GM23338 (cell line): ENCODE measurements around the gene HOXC12. TPM values are rescaled to one million over a fixed set of nuclear protein-coding genes. Genes with fewer than 3 reads are reported as not detected.
A peak's percentile ranks its signal among the peaks of the same experiment; 100 is the strongest.

Experiments used
- ATAC-seq: fragments of 200-7000 bp; cut with Tn5 transposase; 3 replicates; pipeline ENCODE4 v1.9.1; 2020
- DNase-seq: peaks from one replicate; pipeline ENCODE4 v3.0.0-alpha.2; 2015; ENCODE audit warnings: low spot score
- H2AFZ ChIP-seq: fragments of 200-600 bp; sonication (generic); 2 replicates; pipeline ENCODE4 v1.8.0; 2016; ENCODE audit warnings: antibody characterized with exemption, mild to moderate bottlenecking, moderate library complexity
- H3F3A ChIP-seq: fragments of 200-600 bp; sonication (generic); replicated peaks from 2 replicates; pipeline ENCODE4 v1.8.0; 2017; ENCODE audit warnings: antibody characterized with exemption, mixed run types, low read depth
- H3K27ac ChIP-seq: fragments of 200-600 bp; sonication (generic); 2 replicates; pipeline ENCODE4 v1.6.1; 2016; ENCODE audit warnings: low read depth
- H3K27me3 ChIP-seq: fragments of 200-600 bp; sonication (generic); 2 replicates; pipeline ENCODE4 v1.8.0; 2016; ENCODE audit warnings: mild to moderate bottlenecking, mixed run types, moderate library complexity; ENCODE audit not compliant: insufficient read depth
- H3K36me3 ChIP-seq: fragments of 200-600 bp; sonication (generic); 2 replicates; pipeline ENCODE4 v1.8.0; 2016; ENCODE audit warnings: mild to moderate bottlenecking; ENCODE audit not compliant: insufficient read depth
- H3K4me1 ChIP-seq: fragments of 200-600 bp; sonication (generic); 2 replicates; pipeline ENCODE4 v1.8.0; 2016; ENCODE audit warnings: mild to moderate bottlenecking, moderate library complexity; ENCODE audit not compliant: insufficient read depth
- H3K4me2 ChIP-seq: fragments of 200-600 bp; sonication (generic); 2 replicates; pipeline ENCODE4 v1.7.1; 2017; ENCODE audit warnings: mixed run types
- H3K4me3 ChIP-seq: fragments of 200-600 bp; sonication (generic); 2 replicates; pipeline ENCODE4 v1.6.1; 2016; ENCODE audit warnings: mixed run types
- H3K79me2 ChIP-seq: fragments of 200-600 bp; sonication (generic); replicated peaks from 2 replicates; pipeline ENCODE4 v1.8.0; 2017; ENCODE audit warnings: mild to moderate bottlenecking; ENCODE audit not compliant: insufficient read depth
- H3K9me2 ChIP-seq: fragments of 200-600 bp; sonication (generic); 2 replicates; pipeline ENCODE4 v1.8.0; 2017; ENCODE audit not compliant: insufficient read depth
- H4K20me1 ChIP-seq: fragments of 200-600 bp; sonication (generic); replicated peaks from 2 replicates; pipeline ENCODE4 v1.8.0; 2017; ENCODE audit warnings: mild to moderate bottlenecking; ENCODE audit not compliant: insufficient read depth
- H3K27ac Mint-ChIP-seq: 2 replicates; pipeline ENCODE4 v1.8.0; 2020; ENCODE audit warnings: inconsistent platforms, mild to moderate bottlenecking, moderate library complexity, mixed read lengths
- H3K27me3 Mint-ChIP-seq: 3 replicates; pipeline ENCODE4 v1.8.0; 2022; ENCODE audit warnings: low read depth, mild to moderate bottlenecking, moderate library complexity, mixed read lengths, inconsistent platforms; ENCODE audit not compliant: insufficient read depth, poor library complexity
- H3K36me3 Mint-ChIP-seq: 3 replicates; pipeline ENCODE4 v1.8.0; 2021; ENCODE audit warnings: low read depth, mild to moderate bottlenecking, inconsistent platforms, moderate library complexity, mixed read lengths
- H3K4me1 Mint-ChIP-seq: 3 replicates; pipeline ENCODE4 v1.8.0; 2020; ENCODE audit warnings: mild to moderate bottlenecking, inconsistent platforms, mixed read lengths
- H3K4me3 Mint-ChIP-seq: 3 replicates; pipeline ENCODE4 v1.8.0; 2021; ENCODE audit warnings: moderate library complexity, mild to moderate bottlenecking, inconsistent platforms, mixed read lengths
- H3K9me3 Mint-ChIP-seq: 3 replicates; pipeline ENCODE4 v1.8.0; 2020; ENCODE audit warnings: moderate library complexity, mild to moderate bottlenecking, inconsistent platforms, mixed read lengths
- EZH2 ChIP-seq: fragments of 200-600 bp; sonication (generic); IDR thresholded peaks from one replicate; pipeline ENCODE4 v1.8.0; 2017; ENCODE audit warnings: antibody characterized with exemption, mild to moderate bottlenecking, low read depth; ENCODE audit not compliant: unreplicated experiment
- EZH2phosphoT487 ChIP-seq: fragments of 200-600 bp; sonication (generic); IDR thresholded peaks from one replicate; pipeline ENCODE4 v1.8.1; 2018; ENCODE audit warnings: antibody characterized with exemption; ENCODE audit not compliant: unreplicated experiment
- NANOG ChIP-seq: IDR thresholded peaks from 2 replicates; pipeline ENCODE4 v1.6.1; 2016; ENCODE audit warnings: antibody characterized with exemption, borderline replicate concordance
- POLR2AphosphoS5 ChIP-seq: IDR thresholded peaks from 2 replicates; pipeline ENCODE4 v1.6.1; 2016; ENCODE audit warnings: antibody characterized with exemption, low read depth
- polyA plus RNA-seq: library from polyadenylated mRNA; unstranded; fragments of >200 nt; fragmentation: Nextera tagmentation; extraction: Ambion mirVana; gene quantifications from 2 replicates; pipeline ENCODE4 v1.2.1, GENCODE V29; 2016
- total RNA-seq: library from RNA; depleted of rRNA; stranded (reverse); fragments of >200 nt; shearing (Covaris generic); gene quantifications from 2 replicates; pipeline ENCODE4 v1.2.3, GENCODE V29; 2014
- TF ChIP-seq, protein P1 (sequence below): IDR thresholded peaks from 2 replicates; pipeline ENCODE4 v1.6.1; 2016; ENCODE audit warnings: antibody characterized with exemption
- TF ChIP-seq, protein P2 (sequence below): IDR thresholded peaks from one replicate; pipeline ENCODE4 v1.6.1; 2018; ENCODE audit warnings: antibody characterized with exemption; ENCODE audit not compliant: unreplicated experiment

The HOXC12 gene
- total and polyA plus RNA-seq, 2 experiments from 2014 or later = not detected

DNA sequence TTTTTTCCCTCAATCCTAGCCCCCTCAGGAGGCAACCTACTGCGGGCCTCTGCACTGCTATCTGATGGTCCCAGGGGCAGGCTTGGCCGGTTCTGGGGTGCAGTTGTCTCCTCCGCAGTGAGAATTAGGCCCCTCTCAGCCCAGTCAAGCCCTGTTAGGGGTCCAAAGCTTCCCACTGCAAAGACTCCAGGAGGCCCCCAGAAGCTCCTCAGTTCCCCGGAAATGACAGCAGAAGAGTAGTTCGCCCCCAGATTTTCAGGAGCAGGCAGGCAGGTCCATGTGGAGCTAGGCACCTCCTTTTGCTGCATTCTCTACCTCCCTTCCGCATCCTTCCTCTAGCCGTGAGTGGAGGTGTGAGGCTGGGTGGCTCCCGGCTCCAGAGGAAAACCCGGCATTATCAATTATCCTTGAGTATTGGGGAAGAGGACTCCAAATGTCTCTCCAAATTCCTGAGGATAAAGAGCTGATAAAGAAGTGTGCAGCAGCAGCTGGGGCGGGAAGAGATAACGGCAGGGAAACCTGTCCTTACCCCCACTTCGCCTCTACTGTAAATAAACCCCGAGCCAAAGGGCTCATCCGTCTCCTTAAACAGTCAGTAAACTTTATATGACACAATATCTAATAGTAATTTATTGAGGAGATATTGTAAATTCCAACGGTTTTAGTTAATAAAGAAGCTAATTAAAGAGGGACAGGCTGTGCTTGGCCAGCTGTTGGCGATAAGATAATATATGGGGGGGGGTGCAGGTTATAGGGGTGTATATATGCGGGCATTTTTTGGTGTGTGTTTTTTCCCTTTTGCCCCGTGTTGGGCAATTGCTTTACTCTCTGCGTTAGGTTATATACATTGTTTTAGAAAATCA is 641 bp upstream of the HOXC12 start:
- Histone ChIP-seq H3K9me2 (no peaks in the 10 kb centered on the region), H2AFZ (no peak overlapping the region), H4K20me1 (peaks cover 48% of the 10 kb centered on the region), H3K4me3 (no peak overlapping the region), H3K4me2 (no peak overlapping the region), H3K4me1 (peaks cover 26% of the 10 kb centered on the region), H3K36me3 (no peaks in the 10 kb centered on the region; the same call in 1 of the 2 replicates), H3K79me2 (no peaks in the 10 kb centered on the region), H3F3A (peaks cover 52% of the 10 kb centered on the region), H3K27ac (no peak overlapping the region), H3K27me3 (peaks cover 100% of the 10 kb centered on the region)
- Mint-ChIP-seq H3K9me3 (peaks cover 6% of the 10 kb centered on the region), H3K4me3 (no peak overlapping the region), H3K4me1 (peaks cover 28% of the 10 kb centered on the region), H3K36me3 (peaks cover 3% of the 10 kb centered on the region; the same call in 1 of the 3 replicates), H3K27me3 (peaks cover 98% of the 10 kb centered on the region), H3K27ac (no peak overlapping the region)
- ATAC-seq = no peak
- TF ChIP-seq, protein P1, sequence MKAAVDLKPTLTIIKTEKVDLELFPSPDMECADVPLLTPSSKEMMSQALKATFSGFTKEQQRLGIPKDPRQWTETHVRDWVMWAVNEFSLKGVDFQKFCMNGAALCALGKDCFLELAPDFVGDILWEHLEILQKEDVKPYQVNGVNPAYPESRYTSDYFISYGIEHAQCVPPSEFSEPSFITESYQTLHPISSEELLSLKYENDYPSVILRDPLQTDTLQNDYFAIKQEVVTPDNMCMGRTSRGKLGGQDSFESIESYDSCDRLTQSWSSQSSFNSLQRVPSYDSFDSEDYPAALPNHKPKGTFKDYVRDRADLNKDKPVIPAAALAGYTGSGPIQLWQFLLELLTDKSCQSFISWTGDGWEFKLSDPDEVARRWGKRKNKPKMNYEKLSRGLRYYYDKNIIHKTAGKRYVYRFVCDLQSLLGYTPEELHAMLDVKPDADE = no peak
- TF ChIP-seq EZH2 (peak; percentile 97), POLR2AphosphoS5 (no peak)
- TF ChIP-seq, protein P2, sequence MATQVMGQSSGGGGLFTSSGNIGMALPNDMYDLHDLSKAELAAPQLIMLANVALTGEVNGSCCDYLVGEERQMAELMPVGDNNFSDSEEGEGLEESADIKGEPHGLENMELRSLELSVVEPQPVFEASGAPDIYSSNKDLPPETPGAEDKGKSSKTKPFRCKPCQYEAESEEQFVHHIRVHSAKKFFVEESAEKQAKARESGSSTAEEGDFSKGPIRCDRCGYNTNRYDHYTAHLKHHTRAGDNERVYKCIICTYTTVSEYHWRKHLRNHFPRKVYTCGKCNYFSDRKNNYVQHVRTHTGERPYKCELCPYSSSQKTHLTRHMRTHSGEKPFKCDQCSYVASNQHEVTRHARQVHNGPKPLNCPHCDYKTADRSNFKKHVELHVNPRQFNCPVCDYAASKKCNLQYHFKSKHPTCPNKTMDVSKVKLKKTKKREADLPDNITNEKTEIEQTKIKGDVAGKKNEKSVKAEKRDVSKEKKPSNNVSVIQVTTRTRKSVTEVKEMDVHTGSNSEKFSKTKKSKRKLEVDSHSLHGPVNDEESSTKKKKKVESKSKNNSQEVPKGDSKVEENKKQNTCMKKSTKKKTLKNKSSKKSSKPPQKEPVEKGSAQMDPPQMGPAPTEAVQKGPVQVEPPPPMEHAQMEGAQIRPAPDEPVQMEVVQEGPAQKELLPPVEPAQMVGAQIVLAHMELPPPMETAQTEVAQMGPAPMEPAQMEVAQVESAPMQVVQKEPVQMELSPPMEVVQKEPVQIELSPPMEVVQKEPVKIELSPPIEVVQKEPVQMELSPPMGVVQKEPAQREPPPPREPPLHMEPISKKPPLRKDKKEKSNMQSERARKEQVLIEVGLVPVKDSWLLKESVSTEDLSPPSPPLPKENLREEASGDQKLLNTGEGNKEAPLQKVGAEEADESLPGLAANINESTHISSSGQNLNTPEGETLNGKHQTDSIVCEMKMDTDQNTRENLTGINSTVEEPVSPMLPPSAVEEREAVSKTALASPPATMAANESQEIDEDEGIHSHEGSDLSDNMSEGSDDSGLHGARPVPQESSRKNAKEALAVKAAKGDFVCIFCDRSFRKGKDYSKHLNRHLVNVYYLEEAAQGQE = no peak
- DNase-seq = no peak

DNA sequence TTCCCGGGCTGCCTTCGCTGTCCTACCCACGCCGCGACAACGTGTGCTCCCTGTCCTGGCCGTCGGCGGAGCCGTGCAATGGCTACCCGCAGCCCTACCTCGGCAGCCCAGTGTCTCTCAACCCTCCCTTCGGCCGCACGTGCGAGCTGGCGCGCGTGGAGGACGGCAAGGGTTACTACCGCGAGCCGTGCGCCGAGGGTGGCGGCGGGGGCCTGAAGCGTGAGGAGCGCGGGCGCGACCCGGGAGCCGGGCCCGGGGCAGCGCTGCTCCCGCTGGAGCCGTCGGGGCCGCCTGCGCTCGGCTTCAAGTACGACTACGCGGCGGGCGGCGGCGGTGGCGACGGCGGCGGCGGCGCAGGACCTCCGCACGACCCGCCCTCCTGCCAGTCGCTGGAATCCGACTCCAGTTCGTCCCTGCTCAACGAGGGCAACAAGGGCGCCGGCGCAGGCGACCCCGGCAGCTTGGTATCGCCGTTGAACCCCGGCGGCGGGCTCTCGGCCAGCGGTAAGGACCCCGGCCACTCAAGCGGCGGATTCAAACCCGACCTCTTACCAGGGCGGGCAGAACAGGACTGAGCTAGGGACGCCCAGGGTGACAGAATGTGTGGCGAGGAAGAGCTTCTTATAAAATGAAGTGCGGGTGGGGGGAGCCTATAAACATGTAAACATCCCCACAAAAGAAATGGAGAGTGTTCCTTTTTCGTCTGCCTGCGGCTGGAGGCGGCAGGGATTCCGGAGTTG is 503 bp downstream of the HOXC12 start:
- peaks cover 27% of the 10 kb centered on the region for H3K4me1 Mint-ChIP-seq
- peaks cover 6% of the 10 kb centered on the region for H3K9me3 Mint-ChIP-seq
- peaks cover 98% of the 10 kb centered on the region for H3K27me3 Mint-ChIP-seq
- Histone ChIP-seq H3K9me2 (no peaks in the 10 kb centered on the region), H3K27ac (no peak overlapping the region), H3K4me3 (peak overlapping the region; percentile 35; the same call in 1 of the 2 replicates), H4K20me1 (peaks cover 53% of the 10 kb centered on the region), H3K4me2 (peak overlapping the region; percentile 43; the same call in 1 of the 2 replicates), H3K27me3 (peaks cover 100% of the 10 kb centered on the region), H3F3A (peaks cover 58% of the 10 kb centered on the region), H2AFZ (no peak overlapping the region), H3K79me2 (no peaks in the 10 kb centered on the region), H3K36me3 (no peaks in the 10 kb centered on the region; the same call in 1 of the 2 replicates), H3K4me1 (peaks cover 19% of the 10 kb centered on the region)
- TF ChIP-seq EZH2 (peak; percentile 97), NANOG (no peak), EZH2phosphoT487 (peak; percentile 98)
- H3K4me3 Mint-ChIP-seq = no peak overlapping the region
- H3K27ac Mint-ChIP-seq = no peak overlapping the region
- peak; percentile 3; the same call in 2 of the 3 replicates for ATAC-seq
- peak; percentile 50 for DNase-seq
- H3K36me3 Mint-ChIP-seq = peaks cover 3% of the 10 kb centered on the region; the same call in 1 of the 3 replicates
